GM18870 (cell line): ENCODE results near the gene SUPT6H.
"Not testable (repeated sequence)": the region's sequence is repeated elsewhere in the genome, so short reads cannot be mapped to it uniquely, and the experiment has no call there.

Experiments
- ATAC-seq: cut with Tn5 transposase; IDR thresholded peaks from one replicate; pipeline ENCODE4 v1.9.1; 2021; ENCODE audit warnings: moderate library complexity; ENCODE audit not compliant: unreplicated experiment

The SUPT6H gene

DNA sequence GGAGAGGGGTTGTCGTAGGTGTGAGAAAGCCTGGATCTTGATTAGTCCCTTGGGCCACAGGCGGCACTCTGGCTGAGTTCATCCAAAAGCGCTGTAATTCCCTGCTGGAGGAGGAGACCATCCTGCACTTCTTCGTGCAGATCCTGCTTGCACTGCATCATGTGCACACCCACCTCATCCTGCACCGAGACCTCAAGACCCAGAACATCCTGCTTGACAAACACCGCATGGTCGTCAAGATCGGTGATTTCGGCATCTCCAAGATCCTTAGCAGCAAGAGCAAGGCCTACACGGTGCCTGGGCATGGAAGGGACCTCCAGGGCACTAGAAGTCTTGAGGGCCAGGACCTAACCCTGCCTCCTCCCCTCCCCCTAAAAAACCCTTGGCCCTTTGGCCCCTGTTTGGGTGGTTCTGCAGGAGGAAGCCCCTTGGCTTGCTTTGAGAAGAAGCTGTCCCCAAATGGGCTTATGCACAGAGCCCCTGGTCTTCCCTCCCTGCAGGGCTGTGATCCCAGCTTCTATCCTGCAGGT is 72.8 kb downstream of the SUPT6H start:
- ATAC-seq = no peak

DNA sequence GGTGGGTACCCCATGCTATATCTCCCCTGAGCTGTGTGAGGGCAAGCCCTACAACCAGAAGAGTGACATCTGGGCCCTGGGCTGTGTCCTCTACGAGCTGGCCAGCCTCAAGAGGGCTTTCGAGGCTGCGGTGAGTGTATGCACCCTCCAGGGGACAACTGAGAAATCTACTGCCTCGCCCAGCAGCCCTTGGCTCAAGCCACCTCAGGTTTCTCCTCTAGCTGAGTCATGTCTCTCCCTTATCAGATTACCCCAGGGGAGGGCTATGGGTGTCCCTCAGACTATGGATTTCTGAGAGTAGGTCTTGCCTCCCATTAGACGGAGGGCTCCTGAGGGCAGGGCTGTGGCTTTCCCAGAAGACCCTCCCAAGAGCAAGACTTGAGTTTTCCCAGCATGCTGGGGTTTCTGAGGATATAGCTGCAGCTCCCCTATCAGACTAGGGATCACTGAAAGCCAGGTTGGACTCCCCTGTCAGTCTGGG is 73.3 kb downstream of the SUPT6H start:
- no peak for ATAC-seq

DNA sequence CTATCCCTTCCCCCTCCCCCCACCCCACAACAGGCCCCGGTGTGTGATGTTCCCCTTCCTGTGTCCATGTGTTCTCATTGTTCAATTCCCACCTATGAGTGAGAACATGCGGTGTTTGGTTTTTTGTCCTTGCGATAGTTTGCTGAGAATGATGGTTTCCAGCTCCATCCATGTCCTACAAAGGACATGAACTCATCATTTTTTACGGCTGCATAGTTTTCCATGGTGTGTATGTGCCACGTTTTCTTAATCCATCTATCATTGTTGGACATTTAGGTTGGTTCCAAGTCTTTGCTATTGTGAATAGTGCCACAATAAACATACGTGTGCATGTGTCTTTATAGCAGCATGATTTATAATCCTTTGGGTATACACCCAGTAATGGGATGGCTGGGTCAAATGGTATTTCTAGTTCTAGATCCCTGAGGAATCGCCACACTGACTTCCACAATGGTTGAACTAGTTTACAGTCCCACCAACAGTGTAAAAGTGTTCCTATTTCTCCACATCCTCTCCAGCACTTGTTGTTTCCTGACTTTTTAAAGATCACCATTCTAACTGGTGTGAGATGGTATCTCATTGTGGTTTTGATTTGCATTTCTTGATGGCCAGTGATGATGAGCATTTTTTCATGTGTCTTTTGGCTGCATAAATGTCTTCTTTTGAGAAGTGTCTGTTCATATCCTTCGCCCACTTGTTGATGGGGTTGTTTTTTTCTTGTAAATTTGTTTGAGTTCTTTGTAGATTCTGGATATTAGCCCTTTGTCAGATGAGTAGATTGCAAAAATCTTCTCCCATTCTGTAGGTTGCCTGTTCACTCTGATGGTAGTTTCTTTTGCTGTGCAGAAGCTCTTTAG is 74.1 kb downstream of the SUPT6H start:
- ATAC-seq = not testable (repeated sequence)

DNA sequence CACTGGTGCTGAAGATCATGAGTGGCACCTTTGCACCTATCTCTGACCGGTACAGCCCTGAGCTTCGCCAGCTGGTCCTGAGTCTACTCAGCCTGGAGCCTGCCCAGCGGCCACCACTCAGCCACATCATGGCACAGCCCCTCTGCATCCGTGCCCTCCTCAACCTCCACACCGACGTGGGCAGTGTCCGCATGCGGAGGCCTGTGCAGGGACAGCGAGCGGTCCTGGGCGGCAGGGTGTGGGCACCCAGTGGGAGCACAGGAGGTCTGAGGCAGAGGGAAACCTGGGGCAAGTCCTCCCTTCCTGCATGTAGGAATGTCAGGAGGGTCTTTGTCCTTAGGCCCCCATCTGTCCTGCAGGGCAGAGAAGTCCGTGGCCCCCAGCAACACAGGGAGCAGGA is 75.3 kb downstream of the SUPT6H start:
- no peak for ATAC-seq

DNA sequence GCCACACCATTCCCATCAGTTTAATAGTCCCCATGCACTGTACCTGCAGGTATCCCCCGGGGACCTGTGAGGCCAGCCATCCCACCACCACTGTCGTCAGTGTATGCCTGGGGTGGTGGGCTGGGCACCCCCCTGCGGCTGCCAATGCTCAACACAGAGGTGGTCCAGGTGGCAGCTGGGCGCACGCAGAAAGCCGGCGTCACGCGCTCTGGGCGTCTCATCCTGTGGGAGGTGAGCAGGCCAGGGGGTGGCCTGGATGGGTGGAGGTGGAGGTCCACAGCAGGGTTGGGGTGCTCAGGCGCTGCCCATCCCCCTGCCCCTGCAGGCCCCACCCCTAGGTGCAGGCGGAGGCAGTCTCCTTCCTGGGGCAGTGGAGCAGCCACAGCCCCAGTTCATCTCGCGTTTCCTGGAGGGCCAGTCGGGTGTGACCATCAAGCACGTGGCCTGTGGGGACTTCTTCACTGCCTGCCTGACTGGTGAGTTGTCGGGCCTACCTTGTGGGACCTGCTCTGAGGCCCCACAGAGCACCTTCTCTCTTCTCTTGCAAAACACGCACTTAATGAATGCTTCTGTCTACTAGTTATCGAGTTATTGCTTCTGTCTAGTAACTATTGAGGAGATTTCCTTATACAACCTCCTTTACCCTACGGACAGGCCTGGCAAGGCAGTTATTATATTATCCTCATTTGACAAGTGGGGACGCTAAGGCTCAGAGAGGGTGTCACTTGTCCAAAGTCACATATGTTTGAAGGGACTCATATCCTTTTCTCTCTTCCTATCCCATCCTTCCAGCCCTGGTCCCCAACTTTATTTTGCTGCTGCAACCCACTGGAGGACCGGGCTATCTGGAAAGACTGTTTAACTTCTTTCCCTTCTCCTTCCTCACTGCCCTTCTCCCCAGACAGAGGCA is 76.0 kb downstream of the SUPT6H start:
- ATAC-seq = no peak

DNA sequence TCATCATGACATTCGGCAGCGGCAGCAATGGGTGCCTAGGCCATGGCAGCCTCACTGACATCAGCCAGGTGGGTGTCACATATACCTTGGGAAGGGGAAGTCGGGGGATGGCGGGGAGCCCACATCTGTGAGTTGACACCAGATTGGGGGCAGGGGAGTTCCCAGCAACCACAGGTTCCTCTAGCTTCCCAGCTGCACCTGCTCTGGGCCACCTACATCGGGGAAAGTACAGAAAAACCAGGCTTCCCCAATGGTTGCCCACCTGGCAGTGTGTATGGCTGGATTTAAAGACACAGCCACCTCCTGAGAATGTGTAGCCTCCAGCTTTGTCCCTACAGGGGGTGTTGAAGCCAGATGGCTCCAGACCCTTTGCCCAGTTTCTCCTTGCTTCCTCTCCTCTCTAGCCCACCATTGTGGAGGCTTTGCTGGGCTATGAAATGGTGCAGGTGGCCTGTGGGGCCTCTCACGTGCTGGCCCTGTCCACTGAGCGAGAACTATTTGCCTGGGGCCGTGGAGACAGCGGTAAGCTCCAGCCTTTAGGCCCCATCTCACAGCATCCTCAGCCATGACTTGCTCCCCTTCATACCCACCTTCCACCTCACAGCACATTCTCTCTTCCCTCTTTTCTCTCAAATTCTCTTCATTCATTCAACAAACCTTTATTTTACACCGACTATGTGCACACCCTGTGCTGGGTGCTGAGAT is 76.8 kb downstream of the SUPT6H start:
- ATAC-seq = no peak

DNA sequence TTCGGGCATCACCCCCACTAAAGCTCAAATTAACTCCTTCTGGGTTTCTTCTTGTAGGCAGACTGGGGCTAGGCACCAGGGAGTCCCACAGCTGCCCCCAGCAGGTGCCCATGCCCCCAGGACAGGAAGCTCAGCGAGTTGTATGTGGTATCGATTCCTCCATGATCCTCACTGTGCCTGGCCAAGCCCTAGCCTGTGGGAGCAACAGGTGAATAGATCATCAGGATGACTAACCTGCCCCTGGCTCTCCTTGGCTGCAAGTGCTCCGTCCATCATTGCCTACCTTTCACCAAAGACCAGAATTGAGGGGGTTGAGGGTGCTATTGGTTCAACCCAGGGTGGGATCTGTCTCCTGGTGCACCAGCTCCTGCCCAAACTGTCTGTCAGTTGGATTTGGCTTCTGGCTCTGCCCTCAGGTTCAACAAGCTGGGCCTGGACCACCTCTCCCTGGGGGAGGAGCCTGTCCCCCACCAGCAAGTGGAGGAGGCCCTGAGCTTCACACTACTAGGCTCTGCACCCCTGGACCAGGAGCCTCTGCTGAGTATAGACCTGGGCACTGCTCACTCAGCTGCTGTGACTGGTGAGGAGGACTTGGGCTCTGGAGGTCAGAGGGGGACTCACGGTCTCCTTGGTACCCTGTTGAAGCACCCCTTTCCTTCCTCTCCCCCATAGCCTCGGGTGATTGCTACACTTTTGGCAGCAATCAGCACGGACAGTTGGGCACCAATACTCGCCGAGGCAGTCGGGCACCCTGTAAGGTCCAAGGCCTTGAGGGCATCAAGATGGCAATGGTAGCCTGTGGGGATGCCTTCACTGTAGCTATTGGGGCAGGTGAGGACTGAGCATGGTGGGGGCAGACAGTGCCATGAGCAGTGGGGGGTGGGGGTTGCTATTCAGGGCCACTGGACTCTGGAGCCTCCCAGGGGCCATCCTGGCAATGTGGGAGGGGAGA is 78.7 kb downstream of the SUPT6H start:
- ATAC-seq = no peak

DNA sequence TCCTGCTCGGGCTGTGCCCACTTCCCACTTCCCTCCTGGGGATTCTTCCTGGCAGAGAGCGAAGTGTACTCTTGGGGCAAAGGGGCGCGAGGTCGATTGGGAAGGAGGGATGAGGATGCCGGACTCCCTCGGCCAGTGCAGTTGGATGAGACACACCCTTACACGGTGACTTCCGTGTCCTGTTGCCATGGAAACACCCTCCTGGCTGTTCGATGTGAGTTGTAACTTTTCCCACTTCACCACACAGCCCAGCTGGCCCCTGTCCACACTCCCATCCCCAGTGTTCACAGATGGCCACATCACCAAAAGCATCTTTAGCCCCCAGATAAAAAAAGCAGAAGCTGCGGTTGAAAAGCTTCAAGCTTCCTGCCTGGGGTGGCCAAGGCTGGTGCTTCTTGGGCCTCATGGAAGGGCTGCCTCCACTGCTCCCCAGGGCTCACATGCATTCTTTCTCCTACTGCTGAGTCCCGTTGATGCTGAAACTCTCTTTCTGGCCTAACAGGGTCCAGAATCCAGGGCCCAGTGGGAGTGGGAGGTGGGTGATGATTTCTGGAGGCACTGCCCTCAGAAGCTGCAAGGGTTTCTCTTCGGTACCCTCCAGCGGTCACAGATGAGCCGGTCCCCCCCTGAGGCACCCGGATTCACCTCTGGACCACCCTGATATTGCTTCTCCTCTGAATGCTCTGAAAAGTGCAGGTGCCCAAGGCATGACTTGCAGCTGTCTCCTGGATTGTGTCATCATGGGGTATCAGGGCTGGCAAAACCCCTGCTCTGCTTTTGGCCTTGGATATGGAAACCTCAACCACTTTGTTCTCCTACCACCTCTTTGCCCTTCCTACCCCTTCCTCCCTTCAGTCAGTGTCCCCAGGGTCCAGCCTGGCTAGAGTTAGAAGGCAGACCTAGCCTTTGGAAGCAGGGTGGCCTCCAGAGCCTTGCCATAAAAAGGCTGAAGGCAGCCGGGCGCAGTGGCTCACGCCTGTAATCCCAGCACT is 79.6 kb downstream of the SUPT6H start:
- ATAC-seq = no peak

DNA sequence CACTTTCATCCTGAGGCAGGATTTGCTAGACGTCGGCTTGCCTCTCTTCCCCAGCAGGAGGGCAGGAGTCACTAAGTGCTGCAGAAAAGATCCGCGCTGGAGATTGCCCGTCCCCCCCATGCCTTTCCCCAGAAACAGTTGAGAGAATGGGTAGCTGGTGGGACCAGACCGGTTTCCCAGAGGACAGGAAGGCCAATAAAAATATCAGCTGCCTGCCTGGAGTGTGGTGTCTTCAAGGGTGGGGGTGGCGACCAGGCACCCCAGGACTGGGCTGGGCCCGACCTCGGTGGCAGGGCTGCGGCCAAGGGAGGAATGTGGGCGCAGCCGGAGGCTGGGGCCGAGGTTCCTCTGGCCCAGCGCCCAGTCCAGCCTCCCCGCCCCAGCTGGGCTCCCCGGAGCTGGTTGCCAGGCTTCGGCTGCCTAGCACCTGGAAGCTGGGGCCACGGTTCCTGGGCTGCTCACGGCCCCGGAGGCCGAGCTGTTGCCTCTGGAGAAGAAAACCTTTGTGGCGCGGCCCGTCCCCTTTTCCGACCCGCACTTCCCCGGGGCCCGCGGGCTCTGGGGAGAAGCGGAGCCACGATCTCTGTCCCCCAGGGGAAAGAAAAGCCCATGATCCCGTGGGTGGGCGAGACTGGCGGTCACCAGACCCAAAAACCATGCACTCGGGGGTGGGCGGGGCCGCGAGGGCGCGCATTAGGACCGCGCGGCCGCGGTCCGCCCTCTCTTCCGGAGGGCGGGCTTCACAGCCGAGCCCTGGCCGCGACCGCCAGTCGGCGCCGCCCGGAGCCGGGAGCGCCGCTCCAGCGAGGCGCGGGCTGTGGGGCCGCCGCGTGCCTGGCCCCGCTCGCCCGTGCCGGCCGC is 81.5 kb downstream of the SUPT6H start, which contains the start of gene TRAF4:
TRAF4 (plus strand) TSS at position 769 of the 861 bp plus-strand sequence. CDS start 102 bp downstream, outside the sequence.
- ATAC-seq = no peak

DNA sequence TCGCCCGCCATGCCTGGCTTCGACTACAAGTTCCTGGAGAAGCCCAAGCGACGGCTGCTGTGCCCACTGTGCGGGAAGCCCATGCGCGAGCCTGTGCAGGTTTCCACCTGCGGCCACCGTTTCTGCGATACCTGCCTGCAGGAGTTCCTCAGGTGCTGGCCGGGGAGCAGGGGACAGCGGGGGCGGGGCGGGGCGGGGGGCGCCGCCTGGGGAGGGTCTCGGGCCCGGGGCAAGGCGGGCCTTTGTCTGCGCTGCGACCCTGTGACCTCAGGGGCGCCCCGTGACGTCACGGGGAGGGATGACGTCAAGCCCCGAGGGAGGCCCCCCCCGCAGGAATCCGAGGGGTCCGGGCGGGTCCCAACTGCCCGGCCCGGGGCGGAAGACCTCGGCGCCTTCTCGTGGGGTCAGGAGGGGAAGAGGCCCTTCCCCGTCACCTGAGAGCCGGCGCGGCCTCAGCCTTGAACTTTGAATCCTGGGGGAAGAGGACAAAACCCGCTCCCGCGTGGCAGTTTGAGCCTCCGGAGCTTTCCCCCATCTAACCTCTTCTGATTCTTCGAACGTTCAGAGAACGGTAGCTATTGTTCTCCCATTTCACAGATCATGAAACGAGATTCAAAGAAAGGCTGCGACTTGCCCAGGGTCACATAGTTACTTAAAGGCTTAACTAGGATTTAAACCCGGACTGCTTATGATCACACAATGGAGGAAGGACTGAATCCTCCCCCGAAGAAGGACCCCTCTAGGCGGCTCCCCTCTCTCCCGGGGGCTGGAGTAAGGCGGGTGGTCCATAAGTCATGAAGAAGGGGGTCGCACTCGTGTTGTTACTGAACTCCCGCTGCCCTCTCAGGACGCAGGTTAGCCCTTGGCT is 82.3 kb downstream of the SUPT6H start:
- ATAC-seq = no peak

DNA sequence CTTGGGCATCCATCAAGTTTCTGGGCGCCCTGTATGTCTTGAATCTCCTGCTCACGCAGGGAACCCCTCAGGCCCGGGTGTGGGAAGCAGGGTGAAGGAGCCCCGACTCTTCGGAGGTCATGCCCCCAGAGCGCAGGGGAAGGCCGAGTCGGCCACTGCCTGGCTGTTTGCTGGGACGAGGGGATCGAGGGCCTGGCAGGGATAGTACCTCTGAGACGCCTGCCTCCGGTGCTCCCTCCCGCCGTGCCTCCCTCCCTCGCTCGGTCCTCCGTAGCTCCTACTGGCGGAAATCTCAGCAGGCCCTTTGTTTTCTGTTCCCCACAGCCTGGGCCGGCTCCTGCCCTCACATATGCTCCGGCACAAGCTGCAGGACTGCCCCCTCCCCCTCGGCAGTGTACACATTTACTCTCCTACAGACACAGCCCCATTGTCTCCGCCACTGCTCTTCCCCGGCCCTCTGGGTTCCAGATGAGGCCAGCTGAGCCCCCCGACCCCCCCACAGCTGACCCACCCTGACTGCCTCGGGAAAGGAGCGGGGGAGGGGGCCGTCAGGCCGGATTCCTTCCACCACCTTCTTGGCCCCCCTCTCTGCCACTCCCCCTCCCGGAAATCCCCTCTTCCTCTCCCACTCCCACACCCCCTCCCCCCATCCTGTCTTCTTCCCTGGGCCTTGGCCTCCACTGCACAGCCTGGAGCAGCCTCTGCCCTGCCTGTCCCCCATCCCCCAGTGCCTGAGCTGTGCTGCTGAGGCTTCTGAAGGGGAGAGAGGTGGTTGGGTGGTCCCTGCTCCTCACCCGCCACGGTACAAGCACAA is 83.2 kb downstream of the SUPT6H start:
- ATAC-seq = no peak

DNA sequence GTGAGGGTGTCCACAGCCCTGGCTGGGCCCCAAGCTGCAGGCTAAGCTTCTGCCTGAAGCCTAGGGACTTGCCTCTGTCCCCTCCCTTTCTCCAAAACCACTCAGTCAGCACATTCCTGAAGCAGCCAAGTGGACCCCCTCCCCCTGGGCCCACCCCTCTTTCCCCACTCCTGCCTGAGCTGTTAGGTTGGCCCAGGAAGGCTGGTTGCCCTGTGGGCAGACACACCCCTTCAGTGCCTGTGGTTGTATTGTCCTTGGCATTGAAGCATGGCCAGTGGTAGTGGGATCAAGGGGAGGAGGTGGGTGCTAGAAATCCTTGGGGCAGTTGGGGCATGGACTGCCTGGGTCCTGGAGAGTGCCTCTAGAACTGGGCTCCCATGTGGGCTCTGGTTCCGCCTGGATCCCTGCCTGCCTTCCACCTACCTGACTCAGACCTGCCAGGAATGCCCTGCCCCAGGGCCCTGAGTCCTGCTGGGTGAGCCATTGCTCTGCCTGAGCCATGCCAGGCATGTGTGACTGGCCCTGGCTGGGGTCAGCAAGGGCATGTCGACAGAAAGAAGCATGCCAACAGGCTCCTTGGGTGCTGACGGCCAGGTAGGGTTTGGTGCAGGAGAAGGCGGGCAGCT is 83.9 kb downstream of the SUPT6H start:
- no peak for ATAC-seq

DNA sequence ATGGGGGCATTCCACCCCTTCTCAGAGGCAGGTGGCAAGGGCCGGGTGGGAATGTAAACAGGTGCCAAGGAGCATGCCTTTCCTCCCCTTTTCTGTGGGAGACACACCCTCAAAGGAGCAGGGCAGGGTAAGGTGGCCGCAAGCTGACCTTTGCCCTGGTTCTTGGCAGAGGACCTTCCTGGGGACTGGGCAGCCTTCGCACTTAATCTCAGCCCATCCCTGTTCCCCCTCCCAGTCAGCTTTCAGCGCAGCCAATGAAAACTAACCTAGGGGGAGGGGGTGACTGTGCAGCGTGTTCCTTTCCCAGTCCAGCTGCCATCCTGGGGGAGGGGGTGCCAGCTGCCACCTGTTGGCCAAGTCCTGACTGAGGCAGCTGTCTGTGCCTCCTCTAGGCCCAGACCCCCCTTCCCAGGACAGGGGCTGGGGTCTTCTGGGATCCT is 84.6 kb downstream of the SUPT6H start:
- no peak for ATAC-seq

DNA sequence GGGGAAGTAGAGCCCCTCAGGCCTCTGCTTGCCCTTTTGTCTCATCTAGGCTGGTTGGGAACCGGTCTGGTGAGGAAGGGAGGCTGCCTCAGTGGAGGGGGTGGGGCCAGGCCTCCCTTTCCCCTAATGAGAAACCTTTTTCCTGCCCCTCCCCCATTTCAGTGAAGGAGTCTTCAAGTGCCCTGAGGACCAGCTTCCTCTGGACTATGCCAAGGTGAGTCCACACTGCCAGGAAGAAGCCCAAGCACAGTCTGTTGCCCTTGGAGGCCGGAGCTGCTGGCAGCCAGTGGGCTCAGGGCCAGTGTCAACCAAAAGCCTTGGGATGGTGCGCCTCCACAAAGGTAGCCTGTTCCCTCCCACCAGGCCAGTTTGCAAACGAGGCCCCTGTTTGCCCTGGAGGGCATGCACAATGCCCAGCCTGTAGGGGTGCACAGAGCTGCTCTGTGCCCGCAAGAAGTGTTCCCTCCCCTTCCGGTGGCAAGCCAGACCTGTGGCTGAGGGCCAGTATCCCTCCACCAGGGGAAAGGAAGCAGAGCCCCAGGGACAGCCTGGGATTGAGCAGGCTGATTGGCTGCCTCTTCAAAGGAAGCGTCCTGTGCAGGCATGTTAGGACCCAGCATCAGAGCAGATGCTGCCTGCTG is 85.2 kb downstream of the SUPT6H start:
- no peak for ATAC-seq
